Central memory CD8-positive, alpha-beta T cell (primary cell): ENCODE results near the gene ARMCX4.

Source experiments
- ATAC-seq: fragments of 150-1000 bp; cut with Tn5 transposase; replicated peaks from 2 replicates; pipeline ENCODE4 v1.10.0; 2022; ENCODE audit warnings: mild to moderate bottlenecking, moderate FRiP score, moderate number of reproducible peaks; ENCODE audit not compliant: poor library complexity, severe bottlenecking; ENCODE audit errors: extremely low read depth
- DNase-seq, 2 donors: peaks; one replicate each; pipeline ENCODE4 v3.0.0; 2021; ENCODE audit warnings: low spot score in 2 of 2
- H3K27ac Mint-ChIP-seq: one replicate; pipeline ENCODE4 v1.8.0; 2022; ENCODE audit warnings: low read depth, mild to moderate bottlenecking, moderate library complexity, mixed read lengths
- H3K27me3 Mint-ChIP-seq: one replicate; pipeline ENCODE4 v1.8.0; 2022; ENCODE audit warnings: mixed read lengths
- H3K36me3 Mint-ChIP-seq: one replicate; pipeline ENCODE4 v1.8.0; 2022; ENCODE audit warnings: mild to moderate bottlenecking, moderate library complexity, mixed read lengths; ENCODE audit not compliant: insufficient read depth
- H3K4me1 Mint-ChIP-seq: one replicate; pipeline ENCODE4 v1.8.0; 2022; ENCODE audit warnings: mixed read lengths
- H3K4me3 Mint-ChIP-seq: one replicate; pipeline ENCODE4 v1.8.0; 2022; ENCODE audit warnings: mild to moderate bottlenecking, moderate library complexity, mixed read lengths
- H3K9me3 Mint-ChIP-seq: one replicate; pipeline ENCODE4 v1.8.0; 2022; ENCODE audit warnings: mixed read lengths

ARMCX4 gene

DNA sequence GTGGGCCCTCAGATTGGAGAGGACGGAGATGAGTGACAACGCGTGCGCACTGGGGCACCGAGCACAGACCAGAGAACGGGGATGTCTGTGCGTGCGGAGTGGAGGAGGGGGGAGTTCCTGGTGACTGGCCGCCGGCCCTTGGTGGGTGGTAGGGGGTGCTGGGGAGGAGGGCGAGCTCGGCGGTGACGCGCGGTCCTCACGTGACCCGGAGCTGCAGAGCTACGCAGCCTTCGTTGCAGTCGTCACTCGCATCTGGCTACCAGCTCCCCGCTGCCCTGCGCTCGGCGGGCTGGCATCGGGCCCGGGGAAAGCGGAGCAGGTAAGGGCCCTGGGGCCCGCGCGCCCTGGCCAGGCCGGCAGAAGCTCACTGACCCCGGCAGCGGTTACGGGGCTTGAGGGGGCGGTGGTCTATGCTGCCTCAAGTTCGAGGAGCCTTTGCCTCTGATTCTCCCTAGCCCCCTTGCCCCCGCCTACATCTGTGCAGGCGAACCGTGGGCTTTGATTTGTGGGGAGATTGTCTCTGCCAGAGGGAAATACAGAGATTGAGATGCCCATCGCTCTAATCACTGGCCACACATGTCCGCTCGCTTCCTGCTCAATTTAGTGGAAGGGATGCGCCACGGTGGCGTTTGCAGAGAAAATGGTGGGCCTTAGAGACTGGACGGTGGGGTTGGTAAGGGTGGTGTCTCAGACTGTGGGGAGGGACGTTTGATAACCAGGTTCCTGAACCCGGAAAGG is at the start of gene ARMCX4:
Gene ARMCX4 (plus strand): TSS at position 245 of the 738 bp plus-strand sequence. CDS start 3,134 bp downstream, outside the sequence.
- Mint-ChIP-seq H3K4me1 (peaks cover 5% of the 10 kb centered on the region), H3K27me3 (peaks cover 10% of the 10 kb centered on the region), H3K36me3 (peaks cover 2% of the 10 kb centered on the region), H3K27ac (peak within 1 kb of the TSS; percentile 82), H3K4me3 (peak within 1 kb of the TSS; percentile 72), H3K9me3 (no peaks in the 10 kb centered on the region)
- DNase-seq (no peak), ATAC-seq (peak; percentile 6)

DNA sequence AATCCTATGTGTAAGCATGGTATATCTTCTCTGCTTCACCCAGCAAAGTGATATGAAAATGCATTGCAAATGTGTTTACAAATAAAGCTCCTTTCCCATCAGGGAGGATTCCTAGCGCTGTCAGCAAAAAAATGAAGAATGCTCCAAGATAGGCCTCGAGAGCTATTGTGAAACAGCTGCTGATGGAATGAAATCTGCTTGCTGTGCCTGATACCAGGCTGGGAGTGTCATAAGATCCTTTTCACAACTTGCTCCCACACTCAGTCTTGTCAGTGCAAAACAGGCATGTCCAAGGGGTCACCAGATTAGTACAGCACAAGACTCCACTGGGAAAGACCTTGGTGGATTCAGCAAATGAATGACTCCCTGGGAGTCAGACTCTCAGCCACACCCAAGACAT is 43.2 kb upstream of the ARMCX4 start:
- ATAC-seq, result no peak
- no peak for DNase-seq
- Mint-ChIP-seq H3K27me3 (no peaks in the 10 kb centered on the region), H3K4me3 (no peak overlapping the region), H3K9me3 (no peaks in the 10 kb centered on the region), H3K36me3 (peaks cover 2% of the 10 kb centered on the region), H3K4me1 (no peaks in the 10 kb centered on the region), H3K27ac (no peak overlapping the region)

DNA sequence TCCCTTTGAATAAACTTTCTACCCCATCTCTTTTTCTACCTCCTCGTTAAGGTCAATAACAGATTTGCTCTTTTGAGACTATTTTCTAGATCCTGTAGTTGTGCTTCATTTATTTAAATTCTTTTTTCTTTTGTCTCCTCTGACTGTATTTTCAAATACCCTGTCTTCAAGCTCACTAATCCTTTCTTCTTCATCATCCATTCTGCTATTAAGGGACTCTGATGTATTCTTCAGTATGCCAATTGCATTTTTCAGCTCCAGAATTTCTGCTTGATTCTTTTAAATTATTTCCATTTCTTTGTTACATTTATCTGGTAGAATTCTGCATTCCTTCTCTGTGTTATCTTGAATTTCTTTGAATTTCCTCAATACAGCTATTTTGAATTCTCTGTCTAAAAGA is 36.0 kb upstream of the ARMCX4 start:
- ATAC-seq (no peak), DNase-seq (no peak)
- H3K27me3 Mint-ChIP-seq, result no peaks in the 10 kb centered on the region
- H3K36me3 Mint-ChIP-seq, result peaks cover 4% of the 10 kb centered on the region
- no peaks in the 10 kb centered on the region for H3K4me1 Mint-ChIP-seq
- no peak overlapping the region for H3K4me3 Mint-ChIP-seq
- peaks cover 6% of the 10 kb centered on the region for H3K9me3 Mint-ChIP-seq
- H3K27ac Mint-ChIP-seq, result peak overlapping the region; percentile 7

GRCh38 chrX:101450085-101450484 is 35.2 kb upstream of the ARMCX4 start:
- Mint-ChIP-seq H3K9me3 (peaks cover 6% of the 10 kb centered on the region), H3K4me3 (no peak overlapping the region), H3K27ac (no peak overlapping the region), H3K36me3 (peaks cover 4% of the 10 kb centered on the region), H3K27me3 (no peaks in the 10 kb centered on the region), H3K4me1 (no peaks in the 10 kb centered on the region)
- ATAC-seq (no peak), DNase-seq (no peak)

DNA sequence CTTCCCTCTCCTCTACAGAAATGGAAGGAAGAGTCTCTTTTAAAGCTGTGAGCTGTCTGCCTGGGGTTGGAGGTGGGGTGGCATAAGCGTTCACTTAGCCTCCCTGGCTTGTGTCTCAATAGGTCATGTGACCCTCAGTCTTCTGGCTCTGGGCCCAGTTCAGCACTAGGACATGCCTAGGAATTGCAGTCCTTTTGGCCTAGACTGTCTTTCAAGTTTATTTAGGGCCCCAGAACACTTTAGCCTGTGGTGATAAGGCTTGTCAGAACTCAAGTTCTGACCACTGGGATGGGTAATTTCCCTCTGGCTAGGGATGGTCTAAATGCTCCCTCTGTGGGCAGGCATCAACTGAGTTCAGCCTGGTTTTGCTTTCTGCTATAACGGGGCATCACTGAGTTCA is 34.3 kb upstream of the ARMCX4 start:
- H3K27me3 Mint-ChIP-seq, result no peaks in the 10 kb centered on the region
- H3K27ac Mint-ChIP-seq, result no peak overlapping the region
- H3K9me3 Mint-ChIP-seq, result peaks cover 6% of the 10 kb centered on the region
- DNase-seq (no peak), ATAC-seq (no peak)
- H3K36me3 Mint-ChIP-seq, result peaks cover 4% of the 10 kb centered on the region
- H3K4me3 Mint-ChIP-seq, result no peak overlapping the region
- no peaks in the 10 kb centered on the region for H3K4me1 Mint-ChIP-seq

DNA sequence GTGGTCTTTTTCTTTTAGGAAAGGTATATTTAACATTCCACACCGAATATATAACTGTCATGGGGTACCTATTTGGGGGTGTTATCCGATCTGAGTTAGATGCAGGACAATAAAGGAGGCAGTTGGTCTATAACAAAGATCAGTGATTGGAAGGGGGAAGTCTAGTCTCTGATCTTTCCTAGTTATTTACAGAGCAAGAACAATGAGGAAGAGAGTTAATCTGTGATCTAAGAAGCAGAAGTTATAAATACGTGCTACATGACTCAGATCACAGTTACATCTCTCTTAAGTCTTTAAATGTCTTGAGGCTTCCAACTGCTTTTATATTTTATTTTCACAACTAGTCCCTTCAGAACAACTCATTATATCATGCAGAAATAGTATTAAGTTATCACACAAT is 33.2 kb upstream of the ARMCX4 start:
- Mint-ChIP-seq H3K36me3 (peaks cover 2% of the 10 kb centered on the region), H3K4me1 (no peaks in the 10 kb centered on the region), H3K27me3 (no peaks in the 10 kb centered on the region), H3K27ac (no peak overlapping the region), H3K4me3 (no peak overlapping the region), H3K9me3 (peaks cover 6% of the 10 kb centered on the region)
- DNase-seq (no peak), ATAC-seq (no peak)

GRCh38 chrX:101460669-101461068 is 24.6 kb upstream of the ARMCX4 start:
- H3K4me3 Mint-ChIP-seq, result no peak overlapping the region
- DNase-seq, result no peak
- H3K27me3 Mint-ChIP-seq, result no peaks in the 10 kb centered on the region
- no peaks in the 10 kb centered on the region for H3K9me3 Mint-ChIP-seq
- no peak for ATAC-seq
- H3K4me1 Mint-ChIP-seq, result no peaks in the 10 kb centered on the region
- H3K36me3 Mint-ChIP-seq, result peaks cover 1% of the 10 kb centered on the region
- no peak overlapping the region for H3K27ac Mint-ChIP-seq

- ATAC-seq (no peak), DNase-seq (no peak)
- Mint-ChIP-seq H3K4me3 (no peak overlapping the region), H3K27ac (no peak overlapping the region), H3K27me3 (no peaks in the 10 kb centered on the region), H3K9me3 (no peaks in the 10 kb centered on the region), H3K36me3 (peaks cover 1% of the 10 kb centered on the region), H3K4me1 (no peaks in the 10 kb centered on the region)
These were observed 22.4 kb upstream of the ARMCX4 start for GRCh38 chrX:101462892-101463291.

- no peak overlapping the region for H3K4me3 Mint-ChIP-seq
- H3K4me1 Mint-ChIP-seq, result no peaks in the 10 kb centered on the region
These were observed 6.9 kb upstream of the ARMCX4 start for GRCh38 chrX:101478366-101478765.

DNA sequence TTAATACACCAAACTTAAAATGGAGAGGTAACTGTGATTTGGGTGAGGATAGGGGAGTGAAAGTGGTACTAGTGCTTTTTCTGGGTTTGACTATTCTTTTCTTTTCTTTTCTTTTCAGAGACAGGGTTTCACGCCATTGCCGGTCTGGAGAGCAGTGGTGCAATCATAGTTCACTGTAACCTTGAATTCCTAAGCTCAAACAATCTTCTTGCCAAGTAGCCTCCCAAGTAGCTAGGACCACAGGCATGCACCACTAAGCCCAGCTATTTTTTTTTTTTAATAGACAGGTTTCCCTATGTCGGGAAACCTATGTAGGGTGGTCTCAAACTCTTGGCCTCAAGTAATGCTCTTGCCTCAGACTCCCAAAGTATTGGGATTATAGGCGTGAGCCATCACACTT is 3.0 kb upstream of the ARMCX4 start:
- no peaks in the 10 kb centered on the region for H3K9me3 Mint-ChIP-seq
- ATAC-seq (no peak), DNase-seq (no peak)
- H3K36me3 Mint-ChIP-seq, result peaks cover 2% of the 10 kb centered on the region
- H3K27ac Mint-ChIP-seq, result no peak overlapping the region
- peaks cover 10% of the 10 kb centered on the region for H3K27me3 Mint-ChIP-seq
- peaks cover 5% of the 10 kb centered on the region for H3K4me1 Mint-ChIP-seq
- no peak overlapping the region for H3K4me3 Mint-ChIP-seq

More at GRCh38 chrX:101478366-101478765, 6.9 kb upstream of the ARMCX4 start:
- Mint-ChIP-seq H3K9me3 (no peaks in the 10 kb centered on the region), H3K27ac (no peak overlapping the region), H3K36me3 (no peaks in the 10 kb centered on the region), H3K27me3 (no peaks in the 10 kb centered on the region)
- no peak for ATAC-seq
- DNase-seq, result no peak

- Mint-ChIP-seq H3K4me1 (peaks cover 5% of the 10 kb centered on the region), H3K4me3 (no peak overlapping the region), H3K27me3 (peaks cover 10% of the 10 kb centered on the region), H3K27ac (no peak overlapping the region), H3K36me3 (peaks cover 2% of the 10 kb centered on the region), H3K9me3 (no peaks in the 10 kb centered on the region)
- DNase-seq (no peak), ATAC-seq (no peak)
These were observed 1.6 kb upstream of the ARMCX4 start for GRCh38 chrX:101483705-101484104.

- Mint-ChIP-seq H3K36me3 (peaks cover 2% of the 10 kb centered on the region), H3K4me3 (no peak overlapping the region), H3K27me3 (peaks cover 10% of the 10 kb centered on the region), H3K4me1 (peaks cover 5% of the 10 kb centered on the region), H3K9me3 (no peaks in the 10 kb centered on the region), H3K27ac (no peak overlapping the region)
- ATAC-seq (no peak), DNase-seq (no peak)
These were observed 1.1 kb upstream of the ARMCX4 start for GRCh38 chrX:101484135-101484534.

DNA sequence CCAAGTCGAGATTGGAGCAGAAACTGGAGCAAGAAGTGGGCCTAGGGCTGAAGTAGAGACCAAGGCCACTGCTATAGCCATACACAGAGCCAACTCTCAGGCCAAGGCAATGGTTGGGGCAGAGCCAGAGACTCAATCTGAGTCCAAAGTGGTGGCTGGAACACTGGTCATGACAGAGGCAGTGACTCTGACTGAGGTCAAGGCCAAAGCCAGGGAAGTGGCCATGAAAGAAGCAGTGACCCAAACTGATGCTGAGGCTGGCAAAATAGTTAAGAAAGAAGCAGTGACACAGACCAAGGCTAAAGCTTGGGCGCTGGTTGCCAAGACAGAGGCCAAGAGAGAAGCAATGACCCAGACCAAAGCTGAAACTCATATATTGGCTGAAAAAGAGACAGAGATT is 3.5 kb downstream of the ARMCX4 start:
- Mint-ChIP-seq H3K36me3 (peaks cover 2% of the 10 kb centered on the region), H3K4me1 (peaks cover 5% of the 10 kb centered on the region), H3K4me3 (no peak overlapping the region), H3K27ac (no peak overlapping the region), H3K9me3 (no peaks in the 10 kb centered on the region), H3K27me3 (peaks cover 10% of the 10 kb centered on the region)
- DNase-seq, result no peak
- ATAC-seq, result no peak
